Natural killer cell (primary cell): ENCODE measurements around the gene APRT. TPM values are rescaled to one million over a fixed set of nuclear protein-coding genes. Genes with fewer than 3 reads are reported as not detected.
A peak's percentile ranks its signal among the peaks of the same experiment; 100 is the strongest.

ENCODE experiments used
- ATAC-seq, 3 donors: fragments of 150-1000 bp in 2 of 3; fragments of 200-7000 bp in 1 of 3; cut with Tn5 transposase; 1 replicate in 1 of 3; 2 replicates in 2 of 3; pipeline ENCODE4 v1.10.0; 2021; ENCODE audit warnings: mild to moderate bottlenecking in 2 of 3, moderate library complexity in 2 of 3
- DNase-seq, 2 donors: peaks; one replicate each; pipeline versions ENCODE4 v3.0.0 to v3.0.0-alpha.2; 2013 to 2021; ENCODE audit warnings: mixed read lengths in 1 of 2
- H3K27ac ChIP-seq: one replicate; pipeline ENCODE4 v1.5.1; 2013; ENCODE audit warnings: mild to moderate bottlenecking, low read length
- H3K27me3 ChIP-seq: one replicate; pipeline ENCODE4 v1.6.1; 2013; ENCODE audit warnings: low read length; ENCODE audit not compliant: control insufficient read depth, insufficient read depth
- H3K36me3 ChIP-seq: one replicate; pipeline ENCODE4 v1.6.1; 2013; ENCODE audit warnings: low read length; ENCODE audit not compliant: control insufficient read depth, insufficient read depth
- H3K4me1 ChIP-seq: one replicate; pipeline ENCODE4 v1.6.1; 2013; ENCODE audit warnings: low read length; ENCODE audit not compliant: control insufficient read depth, insufficient read depth
- H3K4me3 ChIP-seq: one replicate; pipeline ENCODE4 v1.5.1; 2013; ENCODE audit warnings: low read length
- H3K9me3 ChIP-seq: one replicate; pipeline ENCODE4 v1.6.1; 2013; ENCODE audit warnings: low read length; ENCODE audit not compliant: control insufficient read depth, insufficient read depth
- H3K27ac Mint-ChIP-seq, 2 donors: one replicate each; pipeline ENCODE4 v1.8.0; 2022; ENCODE audit warnings: mild to moderate bottlenecking in 2 of 2, mixed read lengths in 2 of 2, moderate library complexity in 1 of 2
- H3K27me3 Mint-ChIP-seq, 2 donors: one replicate each; pipeline ENCODE4 v1.8.0; 2022; ENCODE audit warnings: low read depth in 2 of 2, mixed read lengths in 2 of 2
- H3K36me3 Mint-ChIP-seq: one replicate; pipeline ENCODE4 v1.8.0; 2022; ENCODE audit warnings: mixed read lengths
- H3K4me1 Mint-ChIP-seq, 2 donors: one replicate each; pipeline ENCODE4 v1.8.0; 2022; ENCODE audit warnings: mixed read lengths in 2 of 2
- H3K4me3 Mint-ChIP-seq: one replicate; pipeline ENCODE4 v1.8.0; 2022; ENCODE audit warnings: mild to moderate bottlenecking, moderate library complexity, mixed read lengths
- H3K9me3 Mint-ChIP-seq, 2 donors: one replicate each; pipeline ENCODE4 v1.8.0; 2022; ENCODE audit warnings: mixed read lengths in 2 of 2
- WGBS: methylation state at CpG from one replicate; pipeline ENCODE4 v1.1.7; 2013; ENCODE audit warnings: missing lambda C conversion rate; ENCODE audit not compliant: insufficient coverage; 5-methylcytosine and 5-hydroxymethylcytosine counted together
- intact Hi-C: fragments of 100-400 bp; cut with micrococcal nuclease; formaldehyde crosslinking; loops from one replicate; pipeline ENCODE4 v1.14.2; 2022
- total RNA-seq, 4 donors: library from RNA; stranded (reverse); fragments of 120-200 nt in 1 of 4; gene quantifications; one replicate each; pipeline versions ENCODE4 v1.2.3 to v1.2.4, GENCODE V29; 2013 to 2022
- TF ChIP-seq, protein P1 (sequence below): fragments of 200-600 bp; IDR thresholded peaks from one replicate; pipeline ENCODE4 v1.8.0; 2022; ENCODE audit warnings: antibody characterized with exemption

Gene APRT
- total RNA-seq, 3 donors from 2014 or later (not counting 1 experiment from before 2014, with no cell fraction given): 118 to 123 (median 120) TPM

DNA sequence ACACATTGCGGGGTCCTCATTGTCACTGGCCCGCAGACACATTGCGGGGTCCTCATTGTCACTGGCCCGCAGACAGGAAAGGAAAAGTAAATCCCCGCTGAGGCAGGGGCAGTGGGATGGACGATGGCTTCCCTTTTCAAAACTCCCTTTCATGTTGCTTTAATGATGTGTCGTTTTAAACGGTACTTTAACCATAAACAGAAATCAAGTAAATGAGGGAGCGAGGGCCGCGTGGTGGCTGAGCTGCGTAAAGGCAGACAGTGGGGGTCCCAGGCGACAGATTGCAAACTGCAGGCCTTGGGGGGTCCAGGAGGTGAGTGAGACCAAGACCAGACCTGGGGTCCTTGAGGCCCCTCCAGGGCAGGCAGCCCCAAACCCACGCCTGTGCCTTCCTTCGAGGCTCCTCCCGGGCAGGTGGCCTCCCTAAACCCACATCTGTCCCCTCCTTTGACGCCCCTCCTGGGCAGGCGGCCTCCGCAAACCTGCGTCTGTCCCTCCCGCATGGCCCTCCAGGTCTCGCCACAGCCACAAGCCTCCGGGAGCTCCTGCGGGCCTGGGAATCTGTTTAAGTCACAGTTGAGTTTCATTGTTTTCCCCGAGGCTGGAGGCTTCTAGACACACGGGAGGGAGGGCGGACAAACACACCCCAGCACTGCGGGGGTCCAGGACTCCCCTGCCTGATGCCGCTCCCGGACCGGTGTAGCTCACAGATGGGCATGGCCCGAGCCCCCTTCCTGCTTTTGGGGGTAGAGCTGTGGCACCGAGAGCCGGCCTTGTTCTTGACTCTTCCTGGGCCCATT lies 34.1 kb downstream of the APRT start:
- WGBS: 60% methylated on average over 34 of the region's 34 CpGs
- no peaks in the 10 kb centered on the region for H3K9me3 Mint-ChIP-seq
- H3K27ac ChIP-seq: no peak overlapping the region
- H3K27ac Mint-ChIP-seq: peak overlapping the region; percentile 63 to 69
- no peaks in the 10 kb centered on the region for H3K27me3 ChIP-seq
- ATAC-seq: no peak
- H3K9me3 ChIP-seq: no peaks in the 10 kb centered on the region
- H3K4me1 Mint-ChIP-seq: peaks cover 40 to 78% of the 10 kb centered on the region in 2 donors
- no peaks in the 10 kb centered on the region for H3K36me3 Mint-ChIP-seq
- peaks cover 63% of the 10 kb centered on the region for H3K4me1 ChIP-seq
- TF ChIP-seq, protein P1, sequence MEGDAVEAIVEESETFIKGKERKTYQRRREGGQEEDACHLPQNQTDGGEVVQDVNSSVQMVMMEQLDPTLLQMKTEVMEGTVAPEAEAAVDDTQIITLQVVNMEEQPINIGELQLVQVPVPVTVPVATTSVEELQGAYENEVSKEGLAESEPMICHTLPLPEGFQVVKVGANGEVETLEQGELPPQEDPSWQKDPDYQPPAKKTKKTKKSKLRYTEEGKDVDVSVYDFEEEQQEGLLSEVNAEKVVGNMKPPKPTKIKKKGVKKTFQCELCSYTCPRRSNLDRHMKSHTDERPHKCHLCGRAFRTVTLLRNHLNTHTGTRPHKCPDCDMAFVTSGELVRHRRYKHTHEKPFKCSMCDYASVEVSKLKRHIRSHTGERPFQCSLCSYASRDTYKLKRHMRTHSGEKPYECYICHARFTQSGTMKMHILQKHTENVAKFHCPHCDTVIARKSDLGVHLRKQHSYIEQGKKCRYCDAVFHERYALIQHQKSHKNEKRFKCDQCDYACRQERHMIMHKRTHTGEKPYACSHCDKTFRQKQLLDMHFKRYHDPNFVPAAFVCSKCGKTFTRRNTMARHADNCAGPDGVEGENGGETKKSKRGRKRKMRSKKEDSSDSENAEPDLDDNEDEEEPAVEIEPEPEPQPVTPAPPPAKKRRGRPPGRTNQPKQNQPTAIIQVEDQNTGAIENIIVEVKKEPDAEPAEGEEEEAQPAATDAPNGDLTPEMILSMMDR: no peak
- DNase-seq: no peak
- no peaks in the 10 kb centered on the region for H3K36me3 ChIP-seq
- no peak overlapping the region for H3K4me3 ChIP-seq
- intact Hi-C loops: no loop called here
- H3K27me3 Mint-ChIP-seq: no peaks in the 10 kb centered on the region
- H3K4me3 Mint-ChIP-seq: peak overlapping the region; percentile 58

DNA sequence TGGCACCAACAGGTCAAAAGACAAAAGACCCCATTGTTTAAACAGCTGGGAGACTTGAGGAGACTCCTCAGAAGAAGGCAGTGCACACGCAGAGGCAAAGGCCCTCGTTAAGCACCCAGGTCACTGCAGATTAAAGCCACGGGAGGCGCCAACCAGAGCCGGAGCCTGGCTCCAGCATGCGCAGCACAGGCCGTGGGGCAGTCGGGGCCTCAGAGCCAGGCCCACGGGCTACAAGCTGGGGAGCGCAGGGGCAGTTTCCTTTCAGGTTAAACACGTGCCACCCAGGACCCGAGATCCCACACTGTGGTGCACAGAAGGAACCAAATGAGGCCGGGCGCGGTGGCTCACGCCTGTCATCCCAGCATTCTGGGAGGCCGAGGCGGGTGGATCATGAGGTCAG lies 35.9 kb downstream of the APRT start:
- no peaks in the 10 kb centered on the region for H3K27me3 ChIP-seq
- H3K4me1 Mint-ChIP-seq: peaks cover 26 to 65% of the 10 kb centered on the region in 2 donors
- ATAC-seq (no peak), DNase-seq (no peak)
- no peak overlapping the region for H3K27ac ChIP-seq
- H3K27me3 Mint-ChIP-seq: no peaks in the 10 kb centered on the region
- H3K9me3 Mint-ChIP-seq: no peaks in the 10 kb centered on the region
- peaks cover 59% of the 10 kb centered on the region for H3K4me1 ChIP-seq
- no peak overlapping the region for H3K4me3 ChIP-seq
- H3K4me3 Mint-ChIP-seq: no peak overlapping the region
- H3K36me3 ChIP-seq: no peaks in the 10 kb centered on the region
- 82% methylated on average over 18 of the region's 18 CpGs for WGBS
- H3K36me3 Mint-ChIP-seq: no peaks in the 10 kb centered on the region
- TF ChIP-seq, protein P1: no peak
- H3K27ac Mint-ChIP-seq: peak overlapping the region in 1 of 2 donors; percentile 51
- no peaks in the 10 kb centered on the region for H3K9me3 ChIP-seq
- intact Hi-C loops: no loop called here

DNA sequence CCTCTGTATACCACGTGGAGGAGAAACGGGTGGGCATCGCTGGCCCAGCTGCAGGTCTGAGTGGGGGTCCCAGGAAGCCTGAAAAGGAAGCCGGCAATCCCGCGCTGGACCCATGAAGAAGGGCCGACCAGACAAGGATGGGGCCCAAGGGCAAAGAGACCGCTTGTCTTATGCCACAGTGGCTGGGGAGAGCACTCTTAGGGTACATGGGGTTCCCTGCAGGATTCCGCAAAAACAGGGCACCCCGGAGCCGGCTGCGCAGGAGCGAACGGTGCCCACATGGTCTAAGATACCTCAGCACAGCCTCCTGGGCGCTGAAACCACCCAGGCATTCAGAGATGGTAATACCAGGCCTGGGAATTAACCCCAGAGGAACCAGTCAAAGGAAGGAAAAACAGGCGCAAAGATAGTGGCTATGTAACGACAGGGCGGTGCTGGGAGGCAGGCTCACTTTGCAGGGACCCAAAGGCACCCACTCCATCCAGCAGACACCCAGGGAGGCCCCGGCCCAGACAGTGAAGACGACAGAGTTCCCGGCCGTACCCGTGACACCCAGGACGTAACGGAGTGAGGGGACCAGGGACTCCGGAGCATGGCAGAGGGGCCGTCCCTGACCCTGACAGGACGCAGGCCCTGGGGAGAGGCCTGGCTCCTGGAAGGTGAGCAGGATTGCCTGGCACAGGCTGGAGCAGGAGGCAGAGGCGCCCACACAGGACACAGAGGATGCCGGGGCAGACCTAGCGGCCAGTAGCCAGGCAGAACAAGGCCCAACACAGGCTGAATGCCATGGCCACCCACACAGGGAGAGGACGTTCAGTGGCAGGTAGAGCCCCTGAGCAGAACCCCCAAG lies 37.0 kb downstream of the APRT start:
- no peaks in the 10 kb centered on the region for H3K27me3 Mint-ChIP-seq
- no peak for ATAC-seq
- 92% methylated on average over 32 of the region's 32 CpGs for whole genome bisulfite sequencing
- Histone ChIP-seq H3K4me3 (no peak overlapping the region), H3K4me1 (peaks cover 59% of the 10 kb centered on the region), H3K27ac (no peak overlapping the region), H3K36me3 (no peaks in the 10 kb centered on the region), H3K9me3 (no peaks in the 10 kb centered on the region), H3K27me3 (no peaks in the 10 kb centered on the region)
- no peaks in the 10 kb centered on the region for H3K9me3 Mint-ChIP-seq
- no peak for DNase-seq
- intact Hi-C loops: no loop called here
- no peaks in the 10 kb centered on the region for H3K36me3 Mint-ChIP-seq
- peaks cover 23 to 65% of the 10 kb centered on the region in 2 donors for H3K4me1 Mint-ChIP-seq
- H3K27ac Mint-ChIP-seq: peak overlapping the region; percentile 43 to 49
- H3K4me3 Mint-ChIP-seq: no peak overlapping the region
- TF ChIP-seq, protein P1: no peak
